GM19025 (cell line): ENCODE data around the gene SACS.
A peak's percentile ranks its signal among the peaks of the same experiment; 100 is the strongest.
"Not testable (repeated sequence)": the region's sequence is repeated elsewhere in the genome, so short reads cannot be mapped to it uniquely, and the experiment has no call there.

Source experiments
- ATAC-seq: cut with Tn5 transposase; IDR thresholded peaks from one replicate; pipeline ENCODE4 v1.9.1; 2021; ENCODE audit warnings: mild to moderate bottlenecking, low read depth, moderate library complexity; ENCODE audit not compliant: unreplicated experiment

Gene SACS

GRCh38 chr13:23421596-23421995 is 11.9 kb downstream of the SACS start:
- ATAC-seq: no peak

DNA sequence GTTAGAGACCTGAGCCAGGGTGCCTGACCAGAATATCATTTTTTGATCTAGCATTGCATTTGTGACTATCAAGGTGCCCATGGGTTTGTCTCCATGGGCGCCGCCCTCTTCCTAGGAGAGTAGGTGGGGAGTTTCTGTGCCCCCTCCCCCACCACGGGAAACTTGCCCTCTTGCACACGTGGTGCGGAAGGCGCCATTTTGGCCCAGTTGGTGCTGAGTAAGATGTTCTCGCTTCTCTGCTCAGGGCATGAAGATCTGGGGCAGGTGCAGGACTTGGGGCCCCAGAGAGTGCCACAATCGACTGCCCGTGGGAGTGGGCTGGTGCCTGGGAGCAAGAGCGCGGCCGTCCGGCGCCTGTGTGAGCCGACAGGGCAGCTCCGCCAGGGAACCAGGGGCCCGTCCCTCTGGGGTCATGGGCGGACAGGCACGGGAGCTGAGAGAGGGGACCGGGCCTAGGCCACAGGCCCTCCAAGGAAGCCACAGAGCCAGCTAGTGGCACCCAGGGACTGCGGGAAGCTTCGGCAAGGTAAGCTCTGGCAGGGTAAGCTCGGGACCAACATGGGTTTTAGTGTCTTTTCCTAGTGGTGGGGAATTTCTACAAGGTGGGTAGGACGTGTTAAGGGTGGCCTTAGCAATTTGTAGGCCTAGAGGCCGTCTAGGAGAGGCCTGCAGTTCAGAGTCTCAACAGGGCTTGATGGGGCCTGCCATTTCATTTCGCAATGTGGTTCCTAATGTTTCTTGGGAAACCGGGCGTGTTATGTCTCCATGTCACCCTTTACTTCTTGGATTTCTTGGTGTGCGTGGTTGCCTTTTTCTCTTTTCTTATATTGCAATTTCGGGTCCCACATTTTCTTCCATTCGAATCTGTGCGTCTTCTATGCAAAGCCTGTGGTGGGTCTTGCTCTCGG is 14.5 kb downstream of the SACS start:
- no peak for ATAC-seq

- no peak for ATAC-seq
Measured at GRCh38 chr13:23414682-23415081, 18.8 kb downstream of the SACS start.

- ATAC-seq: no peak
Measured at GRCh38 chr13:23411706-23412105, 21.8 kb downstream of the SACS start.

DNA sequence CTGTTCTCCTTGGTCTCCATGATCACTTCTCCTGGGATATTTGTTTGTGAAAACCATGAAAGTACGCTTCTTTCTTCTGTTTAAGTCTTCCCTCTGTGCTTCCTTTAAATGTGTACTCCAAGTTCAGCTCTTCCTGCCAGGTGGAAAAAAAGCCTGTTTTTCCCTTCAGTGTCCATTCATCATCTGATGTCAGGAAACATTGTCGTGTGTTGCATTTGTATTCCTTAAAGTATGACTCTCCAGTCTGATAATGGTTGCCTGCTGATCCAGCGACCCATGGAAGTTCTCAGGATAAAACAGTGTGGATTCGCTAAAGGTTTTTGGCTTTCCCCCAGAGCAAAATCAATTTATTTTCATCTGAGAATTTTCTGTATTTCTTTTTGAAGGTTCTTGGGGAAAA is 22.3 kb downstream of the SACS start:
- ATAC-seq: no peak

DNA sequence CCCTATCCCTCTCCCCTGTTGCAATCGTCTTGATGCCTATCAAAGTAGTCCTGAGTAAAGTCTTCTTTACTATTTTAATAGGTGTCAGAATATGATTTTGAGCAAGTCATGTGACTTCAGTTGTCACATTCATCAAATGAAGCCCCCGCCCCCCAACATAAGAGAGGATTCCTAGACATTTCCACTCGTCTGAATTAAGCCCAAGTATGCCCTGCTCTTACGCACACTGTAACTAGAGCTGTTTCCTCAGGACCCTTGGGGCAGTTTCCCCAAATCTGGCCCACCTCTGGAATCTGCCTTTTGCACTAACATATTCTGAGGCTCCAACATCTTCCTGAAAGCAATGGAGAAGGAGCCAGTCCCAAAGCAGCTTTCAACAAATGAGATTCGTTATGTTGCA is 25.5 kb downstream of the SACS start:
- no peak for ATAC-seq

GRCh38 chr13:23401156-23401555 is 32.3 kb downstream of the SACS start:
- not testable (repeated sequence) for ATAC-seq

- ATAC-seq: no peak
Measured at GRCh38 chr13:23399347-23399746, 34.2 kb downstream of the SACS start.

- ATAC-seq: no peak
Measured at GRCh38 chr13:23394821-23395220, 38.7 kb downstream of the SACS start.

GRCh38 chr13:23392925-23393645 is 40.4 kb downstream of the SACS start:
- no peak for ATAC-seq

- no peak for ATAC-seq
Measured at GRCh38 chr13:23392313-23392712, 41.2 kb downstream of the SACS start.

DNA sequence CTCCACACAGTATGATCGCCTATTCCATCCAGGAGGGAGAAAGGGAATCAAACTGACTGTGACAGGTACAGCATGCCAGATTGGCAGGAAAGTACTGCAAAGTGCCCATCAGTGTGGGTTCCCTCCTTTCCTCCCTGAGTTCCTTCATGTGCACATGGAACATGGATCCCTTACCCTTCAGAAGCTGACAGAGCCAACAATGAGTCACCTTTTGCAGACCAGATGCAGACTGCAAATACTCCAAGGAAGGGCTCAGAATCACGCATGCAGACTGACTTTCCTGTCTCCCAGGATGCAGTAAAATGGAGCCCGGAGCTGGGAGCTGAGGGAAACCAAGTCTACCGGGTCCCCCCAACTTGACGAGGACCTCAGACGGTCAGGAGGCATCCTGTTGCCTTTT is 41.8 kb downstream of the SACS start:
- no peak for ATAC-seq

GRCh38 chr13:23386533-23386932 is 47.0 kb downstream of the SACS start:
- no peak for ATAC-seq

DNA sequence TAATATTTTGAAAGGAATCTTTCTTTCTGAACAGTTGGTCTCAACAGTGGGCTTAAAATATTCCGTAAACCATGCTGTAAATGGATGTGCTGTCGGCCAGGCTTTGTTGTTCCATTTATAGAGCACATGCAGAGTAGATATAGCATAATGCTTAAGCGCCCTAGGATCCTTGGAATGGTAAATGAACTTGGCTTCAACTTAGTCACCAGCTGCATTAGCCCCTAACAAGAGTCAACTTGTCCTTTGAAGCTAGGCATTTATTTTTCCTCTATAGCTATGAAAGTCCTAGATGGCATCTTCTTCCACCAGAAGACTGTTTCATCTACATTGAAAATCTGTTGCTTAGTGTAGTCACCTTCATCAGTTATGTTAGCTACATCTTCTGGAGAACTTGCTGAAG is 47.6 kb downstream of the SACS start:
- ATAC-seq: no peak

GRCh38 chr13:23384111-23384510 is 49.4 kb downstream of the SACS start:
- ATAC-seq: peak; percentile 94

- ATAC-seq: no peak
Measured at GRCh38 chr13:23383151-23383550, 50.4 kb downstream of the SACS start.

GRCh38 chr13:23381866-23382265 is 51.6 kb downstream of the SACS start:
- ATAC-seq: no peak

GRCh38 chr13:23380534-23380933 is 53.0 kb downstream of the SACS start:
- no peak for ATAC-seq

- ATAC-seq: no peak
Measured at GRCh38 chr13:23377983-23378632, 55.4 kb downstream of the SACS start.

GRCh38 chr13:23377579-23377978 is 55.9 kb downstream of the SACS start:
- no peak for ATAC-seq
